BLaER1 (cell line): ENCODE results near the gene HNRNPCL2.
"Not testable (repeated sequence)": the region's sequence is repeated elsewhere in the genome, so short reads cannot be mapped to it uniquely, and the experiment has no call there.

Experiments
- H3K27ac ChIP-seq: shearing (Covaris generic); formaldehyde crosslinking; 2 replicates; pipeline ENCODE4 v1.8.1; 2022
- H3K27me3 ChIP-seq: shearing (Covaris generic); formaldehyde crosslinking; 2 replicates; pipeline ENCODE4 v1.8.1; 2022
- H3K36me3 ChIP-seq: shearing (Covaris generic); formaldehyde crosslinking; 2 replicates; pipeline ENCODE4 v1.8.1; 2022
- H3K4me1 ChIP-seq: shearing (Covaris generic); formaldehyde crosslinking; 2 replicates; pipeline ENCODE4 v1.8.1; 2022
- H3K4me2 ChIP-seq: shearing (Covaris generic); formaldehyde crosslinking; 2 replicates; pipeline ENCODE4 v1.8.1; 2022
- H3K4me3 ChIP-seq: shearing (Covaris generic); formaldehyde crosslinking; 2 replicates; pipeline ENCODE4 v1.8.1; 2022
- H3K9ac ChIP-seq: shearing (Covaris generic); formaldehyde crosslinking; 2 replicates; pipeline ENCODE4 v1.8.1; 2022
- H3K9me3 ChIP-seq: shearing (Covaris generic); formaldehyde crosslinking; 2 replicates; pipeline ENCODE4 v1.8.1; 2022
- H4K20me1 ChIP-seq: shearing (Covaris generic); formaldehyde crosslinking; 2 replicates; pipeline ENCODE4 v1.8.1; 2022

The HNRNPCL2 gene

GRCh38 chr1:13116754-13117153 lies at the start of gene HNRNPCL2:
TSS of gene HNRNPCL2 (minus strand) at chr1:13116854. CDS start at chr1:13116400, 454 bp downstream.
- not testable (repeated sequence) for H3K4me2 ChIP-seq, H3K36me3 ChIP-seq, H4K20me1 ChIP-seq, H3K27me3 ChIP-seq, H3K4me1 ChIP-seq, H3K27ac ChIP-seq, H3K9me3 ChIP-seq, H3K4me3 ChIP-seq, H3K9ac ChIP-seq

DNA sequence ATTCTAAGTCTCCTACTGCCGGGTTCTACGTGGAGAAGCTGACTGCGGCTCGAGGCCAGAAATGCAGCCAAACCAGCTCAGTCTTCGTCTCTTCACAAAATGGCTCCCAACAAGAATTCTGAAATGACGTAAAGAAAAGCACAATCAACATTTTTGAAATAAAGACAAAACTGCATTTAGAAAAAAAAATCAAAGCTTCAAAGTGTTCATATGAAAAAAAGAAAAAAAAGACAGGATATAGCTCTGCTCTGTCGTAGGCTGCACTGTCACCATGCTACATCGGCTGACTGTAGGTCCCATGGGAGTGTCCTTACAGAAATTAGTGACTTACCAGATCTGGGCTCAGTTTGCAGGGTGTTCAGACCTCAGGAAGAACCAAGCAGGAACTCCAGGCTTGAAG lies 48.9 kb upstream of the HNRNPCL2 start, which contains the start of gene HNRNPCL4:
Gene HNRNPCL4, minus strand, starts transcription at position 101 of the 400 bp plus-strand sequence. CDS start 164 bp downstream, outside the sequence.
- not testable (repeated sequence) for H3K27ac ChIP-seq, H3K27me3 ChIP-seq, H4K20me1 ChIP-seq, H3K4me3 ChIP-seq, H3K9ac ChIP-seq, H3K4me2 ChIP-seq, H3K36me3 ChIP-seq, H3K4me1 ChIP-seq, H3K9me3 ChIP-seq

GRCh38 chr1:13155909-13156308 lies 39.3 kb upstream of the HNRNPCL2 start, which contains the start of gene PRAMEF26:
TSS of gene PRAMEF26 (minus strand) at chr1:13156009. CDS start at chr1:13153095, 2,914 bp downstream.
- H3K36me3 ChIP-seq, H3K27ac ChIP-seq, H3K27me3 ChIP-seq, H4K20me1 ChIP-seq, H3K4me3 ChIP-seq, H3K9me3 ChIP-seq, H3K9ac ChIP-seq, H3K4me2 ChIP-seq, H3K4me1 ChIP-seq: not testable (repeated sequence)

DNA sequence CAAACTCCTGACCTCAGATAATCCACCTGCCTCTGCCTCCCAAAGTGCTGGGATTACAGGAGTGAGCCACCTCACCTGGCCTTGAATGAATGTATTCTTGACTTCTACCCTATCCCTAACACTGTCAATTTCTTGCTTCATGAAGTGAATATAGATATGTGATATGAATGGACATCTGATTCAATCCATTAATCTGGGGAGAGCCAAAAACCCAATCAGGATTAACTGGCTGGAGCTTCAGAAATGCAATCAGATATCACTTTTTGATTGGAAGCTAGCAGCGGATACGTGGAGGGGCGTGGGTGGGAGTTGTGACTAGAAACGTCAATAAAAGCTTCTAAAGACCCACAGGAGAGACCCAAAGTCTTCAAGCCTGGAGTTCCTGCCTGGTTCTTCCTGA lies 46.2 kb downstream of the HNRNPCL2 start, which contains the start of gene PRAMEF25:
Gene PRAMEF25, plus strand, starts transcription at position 301 of the 400 bp plus-strand sequence. CDS start 2,920 bp downstream, outside the sequence.
- H3K4me2 ChIP-seq, H3K27ac ChIP-seq, H3K36me3 ChIP-seq, H4K20me1 ChIP-seq, H3K27me3 ChIP-seq, H3K9ac ChIP-seq, H3K4me1 ChIP-seq, H3K4me3 ChIP-seq, H3K9me3 ChIP-seq: not testable (repeated sequence)
